GM12874 (cell line): ENCODE results near the gene JAML.

Source experiments
- TF ChIP-seq, protein P1 (sequence below): IDR thresholded peaks from 2 replicates; pipeline ENCODE4 v1.5.1; 2011; ENCODE audit warnings: low read depth, mild to moderate bottlenecking, control low read depth, low read length, moderate library complexity; ENCODE audit not compliant: insufficient read depth

Gene JAML

DNA sequence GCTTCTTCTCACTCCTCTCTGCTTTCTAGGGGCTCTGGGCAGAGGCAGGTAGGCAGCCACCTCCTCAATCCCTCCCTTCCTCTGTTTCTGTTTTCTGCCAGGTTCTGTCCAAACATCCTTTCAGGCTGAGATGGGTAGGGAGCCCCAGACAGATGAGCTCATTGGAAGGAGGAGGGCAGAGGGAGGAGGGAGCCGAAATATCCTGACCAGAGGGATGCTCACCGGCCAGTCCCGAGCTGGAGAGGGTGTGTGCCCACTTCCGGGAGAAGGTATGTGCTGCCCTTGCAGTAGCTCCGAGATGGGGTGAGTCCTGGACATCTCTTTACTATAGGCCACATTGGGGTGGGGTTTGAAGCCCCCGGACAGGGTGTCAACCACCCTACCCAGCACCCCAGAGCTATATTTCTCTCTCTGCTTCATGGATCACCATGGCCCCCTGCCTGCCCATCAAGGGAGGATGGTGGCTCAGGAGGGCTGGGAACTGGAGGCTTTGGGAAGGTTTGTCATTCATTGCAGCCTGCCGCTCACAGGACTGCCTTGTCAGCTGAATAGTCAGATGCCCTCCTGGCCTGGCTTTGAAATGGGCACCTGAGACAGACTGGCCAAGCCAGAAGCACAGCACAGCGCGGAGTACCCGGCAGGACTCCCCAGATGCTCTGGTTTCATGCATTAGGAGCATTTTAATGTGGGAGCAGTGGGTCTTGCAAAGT is 67.5 kb downstream of the JAML start:
- TF ChIP-seq, protein P1, sequence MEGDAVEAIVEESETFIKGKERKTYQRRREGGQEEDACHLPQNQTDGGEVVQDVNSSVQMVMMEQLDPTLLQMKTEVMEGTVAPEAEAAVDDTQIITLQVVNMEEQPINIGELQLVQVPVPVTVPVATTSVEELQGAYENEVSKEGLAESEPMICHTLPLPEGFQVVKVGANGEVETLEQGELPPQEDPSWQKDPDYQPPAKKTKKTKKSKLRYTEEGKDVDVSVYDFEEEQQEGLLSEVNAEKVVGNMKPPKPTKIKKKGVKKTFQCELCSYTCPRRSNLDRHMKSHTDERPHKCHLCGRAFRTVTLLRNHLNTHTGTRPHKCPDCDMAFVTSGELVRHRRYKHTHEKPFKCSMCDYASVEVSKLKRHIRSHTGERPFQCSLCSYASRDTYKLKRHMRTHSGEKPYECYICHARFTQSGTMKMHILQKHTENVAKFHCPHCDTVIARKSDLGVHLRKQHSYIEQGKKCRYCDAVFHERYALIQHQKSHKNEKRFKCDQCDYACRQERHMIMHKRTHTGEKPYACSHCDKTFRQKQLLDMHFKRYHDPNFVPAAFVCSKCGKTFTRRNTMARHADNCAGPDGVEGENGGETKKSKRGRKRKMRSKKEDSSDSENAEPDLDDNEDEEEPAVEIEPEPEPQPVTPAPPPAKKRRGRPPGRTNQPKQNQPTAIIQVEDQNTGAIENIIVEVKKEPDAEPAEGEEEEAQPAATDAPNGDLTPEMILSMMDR = no peak

DNA sequence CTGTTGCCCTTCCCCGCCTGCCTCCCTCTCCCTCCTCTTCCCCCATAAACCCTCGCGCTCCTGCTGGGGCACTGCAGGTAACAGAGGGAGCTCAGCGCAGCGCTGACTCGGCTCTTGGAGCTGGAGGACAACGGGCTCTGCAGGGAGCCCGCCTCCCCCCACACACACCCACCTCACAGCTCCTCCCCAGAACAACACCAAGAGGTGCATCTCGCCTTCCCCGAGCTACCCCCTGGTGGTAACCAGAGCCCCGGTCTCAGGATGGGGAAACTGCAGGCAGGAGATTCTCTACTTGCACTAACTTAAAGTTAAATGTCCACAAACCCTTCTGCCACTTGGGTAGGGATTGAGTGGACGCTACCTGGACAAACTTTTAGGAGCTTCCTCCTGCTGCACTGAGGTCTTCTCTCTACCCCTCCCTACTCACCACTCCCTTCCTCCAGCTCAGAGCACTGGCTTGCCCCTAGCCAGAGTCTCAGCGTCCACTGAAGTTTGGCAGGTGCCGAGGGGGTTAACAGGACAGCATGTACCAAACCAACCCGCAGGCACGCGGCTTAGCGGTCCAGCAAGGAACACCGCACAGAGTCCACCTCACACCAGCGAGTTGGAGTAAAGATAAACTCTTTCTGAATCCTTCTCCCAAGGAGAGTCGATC is 68.2 kb downstream of the JAML start:
- TF ChIP-seq, protein P1 = no peak

DNA sequence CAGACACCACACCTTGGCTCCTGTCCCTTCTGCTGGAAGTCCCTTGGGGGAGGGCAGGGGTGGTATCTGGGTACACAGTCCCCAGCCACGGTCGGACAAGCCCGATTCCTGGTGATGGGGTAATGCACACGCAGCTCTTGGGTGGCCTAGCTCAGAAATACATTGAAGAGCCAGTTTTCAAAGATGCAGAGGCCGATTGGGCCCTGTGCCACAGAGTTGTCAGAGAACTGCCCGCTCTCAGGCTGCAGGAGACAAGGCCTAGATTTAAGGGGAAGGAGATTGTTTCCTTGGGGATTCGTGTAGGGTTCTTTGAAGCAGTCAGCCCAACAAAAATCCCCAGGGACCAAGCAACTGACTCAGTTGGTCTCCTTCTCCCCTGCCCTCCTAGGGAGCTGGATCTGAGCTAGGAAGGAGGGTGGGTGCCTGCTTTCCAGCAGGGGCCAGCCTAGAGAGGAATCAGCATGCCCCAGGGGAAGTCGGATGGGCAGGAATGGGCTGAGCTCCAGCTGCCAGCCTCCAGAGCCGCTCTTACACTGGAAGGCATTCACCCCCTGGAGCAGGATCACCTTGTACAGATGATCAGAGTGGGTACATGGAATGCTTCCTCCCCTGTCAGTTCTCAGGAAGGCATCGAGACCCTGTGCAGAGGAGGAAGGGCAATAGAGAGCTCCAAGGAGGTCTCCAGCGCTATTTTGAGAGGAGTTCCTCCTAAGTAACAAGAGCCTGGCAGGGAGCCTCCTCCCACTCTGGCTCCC is 68.9 kb downstream of the JAML start:
- TF ChIP-seq, protein P1 = no peak

DNA sequence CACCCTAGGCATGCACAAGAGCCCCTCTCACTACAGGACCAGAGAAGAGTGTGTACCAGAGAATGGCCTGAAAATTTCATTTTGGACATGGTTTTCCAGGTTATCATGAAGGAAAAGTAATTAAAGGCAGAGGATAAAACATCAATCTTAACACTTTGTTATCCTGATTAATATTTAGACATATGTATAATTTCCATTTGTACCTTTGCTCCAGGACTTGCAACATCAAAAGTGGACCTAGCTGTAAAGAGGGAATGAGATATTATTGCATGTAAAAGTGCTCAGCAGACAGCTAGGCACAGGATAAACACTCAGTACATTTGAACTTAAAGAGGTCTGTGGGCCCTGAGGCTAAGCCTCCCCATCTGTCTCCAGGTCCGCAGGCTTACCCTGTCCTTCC is 70.2 kb downstream of the JAML start:
- TF ChIP-seq, protein P1 = no peak

DNA sequence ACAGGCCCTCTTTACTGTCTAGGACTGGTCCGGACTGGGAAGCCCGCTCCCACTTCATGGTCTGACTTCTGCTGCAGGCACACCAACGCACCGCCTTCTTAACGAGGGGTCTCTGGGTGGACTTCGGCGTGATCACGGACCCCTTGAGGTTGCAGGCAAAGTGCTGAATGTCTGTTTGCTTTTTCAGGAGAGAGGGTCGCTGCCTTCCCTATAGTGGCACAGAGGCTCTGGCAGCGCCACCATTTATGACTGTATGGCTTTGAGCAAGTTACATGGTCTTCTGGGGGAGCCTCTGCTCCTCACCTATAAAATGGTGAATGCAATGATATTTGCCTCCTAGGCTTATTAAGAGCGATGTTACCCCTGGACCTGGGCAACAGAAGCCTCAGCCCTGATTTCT is 70.8 kb downstream of the JAML start:
- TF ChIP-seq, protein P1 = no peak

DNA sequence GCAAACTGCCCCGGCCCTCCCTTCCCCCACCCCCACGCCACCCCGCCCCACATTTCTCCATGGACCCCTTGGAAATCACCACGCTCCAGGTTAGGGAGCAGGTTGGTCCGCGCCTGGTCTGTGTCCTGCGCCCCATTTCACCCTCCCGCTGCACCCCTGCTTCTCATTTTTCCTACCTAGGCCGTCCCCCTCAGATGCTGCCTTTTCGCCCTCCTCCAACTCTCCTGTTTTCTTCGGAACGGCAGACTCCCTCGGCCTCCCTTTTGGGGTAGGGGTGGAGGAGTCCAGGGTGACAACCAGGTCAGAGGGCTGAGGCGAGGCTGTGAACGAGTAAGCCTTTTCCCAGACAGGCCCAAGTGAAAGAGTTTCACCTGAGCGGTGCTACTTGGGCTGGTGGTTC is 71.3 kb downstream of the JAML start:
- TF ChIP-seq, protein P1 = no peak

DNA sequence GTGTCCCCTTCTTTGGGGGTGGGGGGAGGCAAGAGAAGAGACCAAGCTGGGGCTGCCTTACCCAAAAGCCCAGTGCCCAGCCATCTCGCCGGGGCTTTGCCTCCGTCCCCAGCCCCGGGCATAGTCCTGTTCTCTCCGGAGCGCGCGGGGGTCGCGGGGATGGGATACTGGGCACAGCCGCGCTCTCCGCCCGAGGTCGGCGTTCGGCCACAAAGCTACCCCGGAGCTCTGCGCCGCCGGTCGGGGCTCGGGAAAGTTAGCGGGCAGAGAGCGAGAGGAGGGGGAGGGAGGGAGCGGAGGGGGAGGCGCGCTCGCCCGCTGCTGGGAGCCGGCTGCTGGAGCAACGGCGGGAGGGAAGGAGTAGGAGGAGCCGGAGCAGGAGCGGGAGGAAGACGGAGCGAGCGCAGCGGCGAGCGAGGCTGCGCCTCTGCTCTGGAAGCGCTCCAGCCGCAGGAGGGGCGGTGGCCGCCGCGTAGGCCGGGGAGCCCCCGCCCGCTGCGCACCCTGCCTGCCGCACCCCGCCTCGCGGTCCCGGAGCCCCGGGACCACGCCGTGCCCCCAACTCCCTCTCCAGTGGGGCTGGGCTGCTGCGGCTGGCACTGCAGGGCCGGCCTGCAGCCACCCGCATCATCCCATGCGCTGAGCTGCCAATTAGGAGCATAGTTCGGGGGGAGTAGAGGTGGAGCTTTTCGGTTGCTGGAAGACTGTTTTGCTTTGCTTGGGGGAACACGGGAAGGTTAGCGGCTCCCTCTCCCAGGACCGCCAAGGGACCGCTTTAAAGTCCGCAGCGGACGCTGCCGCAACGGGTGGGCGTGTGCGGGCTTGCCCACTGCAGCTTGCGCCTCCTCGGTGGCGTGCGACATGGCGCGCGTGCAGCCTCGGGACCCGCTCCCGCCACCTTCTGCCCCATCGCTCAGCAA is 72.0 kb downstream of the JAML start, which contains the start of gene SCN4B:
Gene SCN4B (minus strand): TSS at position 272 of the 920 bp plus-strand sequence. CDS start 150 bp downstream, at position 122.
- TF ChIP-seq, protein P1 = no peak
